ENCODE measurements around the gene HTR1B. TPM values are rescaled to one million over a fixed set of nuclear protein-coding genes. Genes with fewer than 3 reads are reported as not detected.

The HTR1B gene
- total and polyA plus RNA-seq, 9 of the 15 experiments (the other 6 are each of a cell fraction or from before 2014, with no cell fraction given): not detected

GRCh38 chr6:77446249-77446648 is 17.0 kb downstream of the HTR1B start (continued):
- TF ChIP-seq NCOA2 (IDR thresholded peaks at IDR 0.05; ENCODE audit: partially characterized antibody in 2 of 2): no peak
- no peak for TF ChIP-seq PTRF (tag; IDR thresholded peaks at IDR 0.05)
- TF ChIP-seq STAT5B (CRISPR knock-in tag; IDR thresholded peaks at IDR 0.05): no peak

GRCh38 chr6:77445214-77445613 is 18.1 kb downstream of the HTR1B start:
- Histone ChIP-seq H3K9me1 (ENCODE audit: control insufficient read depth, insufficient read depth, low read length) (no peaks in the 10 kb centered on the region), H3K9me3 (replicated peaks; ENCODE audit: control insufficient read depth, insufficient read depth, low read depth, low read length) (no peaks in the 10 kb centered on the region), H3K4me1 (replicated peaks in 1 of 2; ENCODE audit: control insufficient read depth in 2 of 2, insufficient read depth in 2 of 2, low read length in 2 of 2) (no peaks in the 10 kb centered on the region), H4K20me1 (replicated peaks; ENCODE audit: control insufficient read depth, insufficient read depth, low read length) (no peaks in the 10 kb centered on the region), H3K79me2 (ENCODE audit: control insufficient read depth, insufficient read depth, low read length) (no peaks in the 10 kb centered on the region), H3K36me3 (ENCODE audit: control insufficient read depth, insufficient read depth, low read length) (no peaks in the 10 kb centered on the region), H2AFZ (ENCODE audit: low read depth, low read length) (no peak overlapping the region), H3K27ac (ENCODE audit: extremely low read depth, low read depth, low read length) (no peak overlapping the region), H3K9ac (ENCODE audit: insufficient read depth in 1 of 2, low read depth in 2 of 2, low read length in 2 of 2) (no peak overlapping the region), H3K27me3 (ENCODE audit: control insufficient read depth in 2 of 2, insufficient read depth in 2 of 2, low read length in 2 of 2) (no peaks in the 10 kb centered on the region), H3K4me3 (no peak overlapping the region), H3K4me2 (ENCODE audit: insufficient read depth, low read length) (no peak overlapping the region)
- WGBS (ENCODE audit: insufficient coverage, low coverage, missing lambda C conversion rate): 0% methylated on average over 2 of the region's 2 CpGs
- no peak for DNase-seq (ENCODE audit: extremely low read depth in 1 of 4, low spot score in 3 of 4)
- POLR2A ChIA-PET: no interaction called here
- no TSS peak for BruUV-seq (replicated peaks)
- no peak for ATAC-seq
- in situ Hi-C loops (cut with MboI) (no loop called here), intact Hi-C loops (cut with micrococcal nuclease) (no loop called here)
- no peak for FAIRE-seq
- TF ChIP-seq KLF13 (tag; IDR thresholded peaks at IDR 0.05; ENCODE audit: borderline replicate concordance, low read depth) (no peak), ZNF134 (CRISPR knock-in tag; conservative IDR thresholded peaks at IDR 0.05) (no peak), ZNF146 (CRISPR knock-in tag; IDR thresholded peaks at IDR 0.05; ENCODE audit: unreplicated experiment) (peak; percentile 42), MCM7 (IDR thresholded peaks at IDR 0.05) (no peak), RBM25 (IDR thresholded peaks at IDR 0.05; ENCODE audit: low read depth, low read length, severe bottlenecking) (peak; percentile 67), FOXP4 (CRISPR knock-in tag; IDR thresholded peaks at IDR 0.05; ENCODE audit: borderline replicate concordance) (no peak), ZNF347 (CRISPR knock-in tag; IDR thresholded peaks at IDR 0.05; ENCODE audit: low read depth) (no peak), HMGN3 (IDR thresholded peaks at IDR 0.05; ENCODE audit: borderline replicate concordance, extremely low read depth, insufficient read length, low read depth, low read length) (no peak), ZFX (CRISPR knock-in tag; IDR thresholded peaks at IDR 0.05) (no peak)
- CTCF ChIA-PET (ENCODE audit: low intra/inter-chr PET ratio): no interaction called here
